Stimulated activated CD4-positive, alpha-beta T cell treated with anti-CD3 and anti-CD28 coated beads, Interleukin-1b, Interleukin-23, amount 100 ng/mL, for 24 hours (primary cell): ENCODE measurements around the gene LRRC45.
"Not testable (repeated sequence)": the region's sequence is repeated elsewhere in the genome, so short reads cannot be mapped to it uniquely, and the experiment has no call there.

Experiments used
- DNase-seq, 4 experiments: peaks; one replicate each; pipeline ENCODE4 v3.0.0-alpha.2; 2020; ENCODE audit warnings: low read depth in 4 of 4, low spot score in 1 of 4

The LRRC45 gene

DNA sequence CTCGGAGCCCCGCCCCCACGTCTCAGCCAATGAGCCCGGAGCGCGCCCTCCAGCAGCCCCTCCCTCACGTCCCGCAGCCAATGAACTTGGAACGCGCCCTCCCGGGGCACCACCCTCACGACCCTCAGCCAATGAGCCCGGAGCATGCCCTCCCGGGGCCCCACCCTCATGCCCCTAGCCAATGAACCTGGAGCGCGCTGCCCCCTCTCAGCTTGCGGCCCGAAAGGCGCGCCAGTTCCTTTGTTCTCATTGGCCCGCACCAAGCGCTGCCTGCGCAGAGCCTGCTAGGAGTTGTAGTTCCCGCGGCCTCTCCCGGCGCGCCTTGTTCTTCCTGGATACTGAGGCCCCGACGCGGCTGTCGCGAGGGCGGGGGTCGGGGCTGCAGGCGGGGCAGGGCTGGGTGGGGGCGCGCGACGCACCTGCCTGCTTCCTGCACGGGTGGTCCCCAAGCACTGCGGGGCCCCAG, at the start of gene LRRC45:
TSS of gene LRRC45 (plus strand) at position 325 of the 466 bp plus-strand sequence. CDS start 339 bp downstream, outside the sequence.
- DNase-seq = peak; percentile 98 to 100 (median 100)

DNA sequence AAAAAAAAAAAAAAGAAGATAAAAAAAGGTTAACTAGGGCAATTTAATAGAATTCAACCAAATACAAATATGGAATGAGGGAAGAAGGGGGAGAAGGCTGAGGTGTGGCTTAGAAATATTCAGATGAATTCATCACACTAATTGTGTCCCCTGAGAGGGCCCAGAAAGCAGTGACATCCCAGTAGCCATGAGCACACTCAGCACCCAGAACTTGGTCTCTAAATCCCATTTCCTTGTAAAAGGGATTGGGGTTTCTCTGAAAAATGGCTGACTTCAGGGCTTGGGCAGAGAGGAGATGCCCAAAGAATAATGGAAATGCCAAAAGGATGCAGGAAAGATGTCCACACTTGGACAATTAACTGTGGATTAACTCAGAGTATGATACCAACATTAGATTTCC, 49.7 kb upstream of the LRRC45 start:
- no peak for DNase-seq

GRCh38 chr17:81976332-81977210, 46.5 kb upstream of the LRRC45 start:
- peak in 3 of 4 experiments; percentile 13 to 46 (median 20) for DNase-seq

- peak; percentile 86 to 90 (median 86) for DNase-seq
These were observed 45.8 kb upstream of the LRRC45 start, which contains the start of gene ASPSCR1 for GRCh38 chr17:81977211-81977808. Gene ASPSCR1, plus strand, starts transcription at chr17:81977629. Its CDS starts 18 bp downstream, at chr17:81977647.

DNA sequence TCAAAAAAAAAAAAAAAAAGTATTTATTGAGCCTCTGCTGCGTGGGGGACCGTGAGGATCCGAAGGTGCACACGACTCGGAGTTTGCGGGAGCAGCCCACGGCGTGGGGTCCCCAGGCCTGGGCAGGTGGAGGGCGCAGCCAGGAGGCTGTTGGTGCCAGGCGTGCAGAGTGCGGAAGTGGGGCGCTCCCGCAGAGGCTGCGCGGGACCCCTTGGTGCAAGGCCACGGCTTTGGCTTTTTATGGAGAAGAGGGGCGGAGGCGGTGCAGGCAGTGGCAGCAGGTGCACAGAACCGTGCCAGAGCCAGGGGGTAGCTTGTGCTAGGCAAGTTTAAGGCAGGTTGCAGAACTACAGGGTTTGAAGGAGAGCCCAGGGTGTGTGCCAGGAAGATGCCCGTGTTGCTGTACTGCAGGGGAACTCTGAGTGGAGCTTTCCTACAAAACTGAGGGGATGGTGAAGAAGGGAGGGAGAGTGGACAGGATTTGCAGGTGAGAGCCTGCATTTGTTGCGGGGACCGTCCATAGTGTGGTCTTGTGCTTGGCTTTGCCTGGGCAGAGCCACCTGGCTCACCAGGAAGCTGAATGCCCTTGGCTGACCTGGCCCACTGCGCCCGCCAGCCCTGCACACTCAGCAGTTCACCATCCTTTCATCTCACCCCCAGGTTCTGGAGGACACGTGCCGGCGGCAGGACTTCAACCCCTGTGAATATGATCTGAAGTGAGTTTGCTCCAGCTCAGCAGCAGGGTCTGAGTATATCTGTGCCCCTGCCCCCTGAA, 44.4 kb upstream of the LRRC45 start:
- DNase-seq = no peak

DNA sequence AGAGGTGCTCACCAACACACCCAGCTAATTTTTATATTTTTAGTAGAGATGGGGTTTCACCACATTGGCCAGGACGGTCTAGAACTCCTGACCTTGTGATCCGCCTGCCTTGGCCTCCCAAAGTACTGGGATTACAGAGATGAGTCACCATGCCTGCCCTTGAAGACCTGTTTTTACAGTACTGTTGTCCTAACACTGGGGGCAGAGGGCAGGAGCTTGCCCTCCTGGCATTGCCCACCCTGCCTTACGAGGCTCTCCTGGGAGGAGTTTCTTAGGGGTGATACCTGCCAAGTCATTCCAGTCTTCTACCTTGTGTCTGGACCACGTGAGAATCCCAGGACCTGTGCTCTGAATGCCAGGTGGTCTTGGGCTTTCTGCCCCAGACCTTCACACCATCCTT, 43.0 kb upstream of the LRRC45 start:
- no peak for DNase-seq

DNA sequence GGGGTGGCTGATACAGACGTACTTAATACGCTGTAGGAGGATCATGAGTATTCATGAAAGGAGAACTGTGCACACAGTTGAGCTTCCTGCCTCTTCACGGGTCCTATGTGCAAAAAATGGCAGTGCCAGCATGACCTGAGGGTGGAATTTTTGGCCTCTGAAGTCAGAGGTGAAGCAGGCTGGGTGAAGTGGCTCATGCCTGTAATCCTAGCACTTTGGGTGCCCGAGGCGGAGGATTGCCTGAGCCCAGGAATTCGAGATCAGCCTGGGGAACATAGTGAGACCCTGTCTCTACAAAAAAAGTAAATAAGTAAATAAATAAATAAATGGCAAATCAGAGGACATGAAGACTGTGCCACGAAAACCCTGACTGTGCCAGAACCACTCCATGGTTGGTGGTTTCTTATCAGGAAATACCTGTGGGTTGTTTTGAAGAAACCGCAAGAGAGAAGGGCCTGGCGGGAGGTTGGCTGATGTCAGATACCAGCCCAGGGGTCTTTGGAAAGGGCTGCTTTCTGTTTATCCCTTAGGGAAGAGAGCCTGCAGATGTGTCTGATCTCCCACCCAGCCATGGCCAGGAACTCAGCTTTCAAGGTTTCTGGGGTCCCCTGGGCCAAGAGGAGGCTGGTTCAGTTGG, 42.3 kb upstream of the LRRC45 start:
- DNase-seq = no peak

DNA sequence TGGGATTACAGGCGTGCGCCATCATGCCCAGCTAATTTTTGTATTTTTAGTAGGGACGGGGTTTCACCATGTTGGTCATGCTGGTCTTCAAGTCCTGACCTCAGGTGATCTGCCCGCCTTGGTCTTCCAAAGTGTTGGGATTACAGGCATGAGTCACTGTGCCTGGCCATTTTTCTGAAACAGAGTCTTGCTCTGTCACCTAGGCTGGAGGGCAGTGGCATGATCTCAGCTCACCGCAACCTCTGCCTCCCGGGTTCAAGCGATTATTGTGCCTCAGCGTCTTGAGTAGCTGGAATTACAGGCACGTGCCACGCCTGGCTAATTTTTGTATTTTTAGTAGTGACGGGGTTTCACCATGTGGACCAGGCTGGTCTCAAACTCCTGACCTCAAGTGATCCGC, 41.6 kb upstream of the LRRC45 start:
- DNase-seq = not testable (repeated sequence)

DNA sequence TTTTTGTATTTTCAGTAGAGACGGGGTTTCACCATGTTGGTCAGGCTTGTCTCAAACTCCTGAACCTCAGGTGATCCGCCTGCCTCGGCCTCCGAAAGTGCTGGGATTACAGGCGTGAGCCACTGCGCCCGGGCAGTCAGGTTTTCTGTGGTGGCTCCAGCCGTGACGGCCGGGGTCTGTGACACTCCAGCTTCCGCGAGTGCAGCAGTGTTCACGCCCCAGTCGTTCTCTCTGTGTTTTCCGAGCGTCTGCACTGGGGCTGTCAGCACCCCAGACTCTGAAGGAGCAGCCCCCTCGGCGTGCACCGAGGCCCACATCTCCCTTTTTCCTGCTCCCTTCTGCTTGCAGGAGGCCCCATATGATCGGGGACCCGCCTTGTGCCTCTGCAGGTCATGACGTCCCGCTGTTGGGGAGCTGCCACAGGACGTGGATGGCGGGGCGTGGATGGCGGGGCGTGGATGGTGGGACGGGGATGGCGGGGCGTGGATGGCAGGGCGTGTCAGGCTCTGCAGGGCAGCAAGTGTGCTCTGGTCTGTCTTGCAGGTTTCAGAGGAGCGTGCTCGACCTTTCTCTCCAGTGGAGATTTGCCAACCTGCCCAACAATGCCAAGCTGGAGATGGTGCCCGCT, 40.0 kb upstream of the LRRC45 start:
- DNase-seq = no peak

DNA sequence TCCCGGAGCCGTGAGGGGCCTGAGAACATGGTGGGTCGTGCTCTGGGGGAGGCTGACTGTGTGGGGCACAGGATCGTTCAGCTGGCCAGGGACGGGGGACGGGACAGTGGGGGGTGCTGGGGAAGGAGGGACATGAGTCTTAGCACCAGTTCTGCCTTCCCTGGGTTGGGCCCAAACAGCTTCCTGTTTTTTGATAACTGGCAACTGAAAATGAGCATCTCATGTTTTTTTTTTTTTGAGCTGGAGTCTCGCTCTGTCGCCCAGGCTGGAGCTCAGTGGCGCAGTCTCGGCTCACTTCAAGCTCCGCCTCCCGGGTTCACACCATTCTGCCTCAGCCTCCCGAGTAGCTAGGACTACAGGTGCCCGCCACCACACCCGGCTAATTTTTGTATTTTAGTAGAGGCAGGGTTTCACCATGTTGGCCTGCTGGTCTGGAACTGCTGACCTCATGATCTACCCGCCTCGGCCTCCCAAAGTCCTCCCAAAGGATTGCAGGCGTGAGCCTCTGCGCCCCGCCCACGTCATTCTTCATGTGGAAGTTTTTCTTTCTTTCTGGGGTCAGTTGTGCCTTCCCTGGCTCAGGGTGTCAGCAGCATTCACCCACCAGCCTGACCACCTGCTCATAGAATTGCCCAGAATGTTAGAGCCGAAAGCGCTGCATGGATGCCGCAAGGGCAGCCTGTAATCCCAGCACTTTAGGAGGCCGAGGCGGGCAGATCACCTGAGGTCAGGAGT, 39.3 kb upstream of the LRRC45 start:
- DNase-seq = no peak

GRCh38 chr17:81984773-81985410, 38.2 kb upstream of the LRRC45 start:
- no peak for DNase-seq

DNA sequence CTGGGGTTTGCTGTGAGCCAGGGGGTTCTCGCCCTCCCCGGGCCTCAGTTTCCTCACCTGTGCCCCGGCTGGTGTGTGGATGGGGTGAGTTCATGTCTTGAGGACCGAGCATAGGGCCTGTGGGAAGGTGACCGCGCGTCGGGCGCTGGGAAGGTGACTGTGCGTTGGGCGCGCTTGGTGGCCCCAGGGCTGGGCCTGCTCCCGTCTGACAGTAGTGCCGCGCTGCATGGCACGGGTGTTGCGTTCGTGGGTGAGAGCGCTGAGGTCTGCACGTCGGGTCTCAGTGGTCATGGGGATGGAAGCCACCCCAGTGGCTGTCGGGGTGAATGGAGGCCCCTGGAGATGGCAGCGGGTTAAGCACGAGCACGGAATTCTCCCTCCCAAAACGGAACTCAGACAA, 36.5 kb upstream of the LRRC45 start:
- no peak for DNase-seq

DNA sequence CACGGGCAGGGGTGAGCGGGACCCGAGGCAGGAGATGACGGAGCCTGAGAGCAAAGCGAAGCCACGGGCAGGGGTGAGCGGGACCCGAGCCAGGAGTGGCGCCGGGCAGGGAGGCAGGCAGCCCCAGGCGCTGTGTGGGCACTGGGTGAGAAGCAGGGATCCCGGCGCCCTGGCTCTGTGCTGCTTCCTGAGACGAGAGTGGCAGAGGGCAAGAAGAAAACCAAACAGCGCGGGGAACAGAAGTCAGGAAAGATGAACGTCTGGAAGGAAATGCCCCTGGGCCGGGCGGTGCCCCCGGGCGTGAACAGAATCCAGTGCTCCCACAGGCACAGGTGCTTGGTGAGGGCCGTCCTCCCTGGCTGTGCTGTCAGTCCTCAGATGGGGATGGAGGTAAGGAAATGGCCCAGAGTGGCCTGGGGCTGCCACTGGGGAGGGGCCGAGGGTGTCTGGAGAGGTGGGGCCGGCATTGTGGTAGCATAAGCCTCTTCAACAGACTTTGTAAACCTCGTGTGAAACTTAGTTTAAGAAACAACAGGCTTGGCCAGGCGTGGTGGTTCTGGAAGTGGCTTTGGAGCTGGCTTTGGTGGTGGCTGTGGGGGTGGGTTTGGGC, 35.8 kb upstream of the LRRC45 start:
- no peak for DNase-seq

DNA sequence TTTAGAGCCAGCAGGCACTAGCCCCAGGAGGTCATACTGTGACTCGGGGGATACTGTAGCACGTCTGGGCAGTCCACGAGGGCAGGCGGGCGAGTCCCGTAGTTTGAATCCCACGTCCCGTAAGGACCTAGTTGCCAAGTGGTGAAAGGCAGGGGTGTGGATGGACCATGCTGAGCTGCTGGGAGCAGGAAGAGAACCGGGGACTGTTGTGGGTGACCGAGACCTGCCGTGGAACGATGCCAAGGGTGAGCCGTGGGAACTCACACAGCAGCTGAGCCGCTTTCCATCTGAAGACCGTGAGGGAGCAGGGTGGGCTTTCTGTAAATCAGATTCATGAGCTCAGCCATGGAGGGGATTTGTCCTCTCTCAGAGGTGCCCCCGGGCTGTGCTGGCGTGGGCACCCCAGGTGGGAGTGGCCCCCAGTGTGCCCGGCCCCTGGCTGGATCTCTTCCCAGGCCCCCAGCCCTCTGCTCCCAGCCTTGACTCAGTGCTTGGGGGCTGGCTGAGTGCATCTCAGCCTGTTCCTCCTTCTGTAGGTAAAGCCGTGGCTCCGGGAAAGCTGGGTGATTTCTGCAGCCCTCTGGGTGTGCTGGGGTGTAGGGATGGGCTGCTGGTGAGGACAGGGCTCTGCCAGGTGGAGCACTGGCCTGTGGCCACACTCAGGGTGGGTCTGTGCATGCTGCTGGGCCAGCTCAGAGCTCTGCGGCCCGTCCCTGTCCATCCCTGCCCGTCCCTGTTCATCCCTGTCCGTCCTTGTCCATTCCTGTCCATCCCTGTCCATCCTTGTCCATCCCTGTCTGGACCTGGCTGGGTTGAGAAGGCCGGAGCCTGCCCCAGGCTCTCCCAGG, 32.0 kb upstream of the LRRC45 start:
- DNase-seq = no peak

DNA sequence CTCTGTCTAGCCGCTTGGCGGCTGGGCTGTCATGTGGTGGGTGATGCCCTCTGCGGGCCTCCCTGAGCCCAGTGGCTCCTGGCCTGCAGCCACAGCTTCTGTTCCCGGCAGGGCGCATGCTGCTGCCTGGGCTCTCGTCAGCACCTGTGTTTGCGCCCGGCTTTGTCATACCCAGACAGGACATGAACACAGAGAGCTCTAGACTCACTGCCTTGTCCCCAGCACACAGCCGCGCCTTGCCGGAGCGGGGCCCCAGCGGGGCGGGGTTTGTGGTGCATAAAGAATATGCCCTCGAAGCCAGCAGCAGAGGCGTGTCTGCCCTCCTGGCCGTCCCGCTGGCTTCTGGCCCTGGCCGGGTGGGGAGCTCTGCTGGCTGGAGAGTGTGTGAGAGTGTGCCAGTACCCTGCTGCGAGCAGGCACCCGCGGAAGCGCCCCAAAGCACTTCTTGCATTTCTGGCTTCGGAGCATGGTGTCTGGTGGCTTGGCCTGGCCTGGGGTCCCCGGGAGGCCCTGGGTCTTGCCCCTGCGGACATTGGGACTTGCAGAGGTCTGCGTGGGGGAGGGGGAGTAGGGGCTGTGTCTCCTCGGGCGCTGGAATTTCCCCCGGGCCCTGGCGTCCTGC, 31.3 kb upstream of the LRRC45 start:
- no peak for DNase-seq

GRCh38 chr17:81992306-81993102, 30.6 kb upstream of the LRRC45 start:
- DNase-seq = no peak
